NCI-H2081 (cell line): ENCODE measurements around the gene PHF20.
"Not testable (repeated sequence)": the region's sequence is repeated elsewhere in the genome, so short reads cannot be mapped to it uniquely, and the experiment has no call there.

ENCODE experiments used
- DNase-seq, 2 experiments: peaks; one replicate each; lab custom pipeline; 2025; lab: John Stamatoyannopoulos, UW

Gene PHF20

DNA sequence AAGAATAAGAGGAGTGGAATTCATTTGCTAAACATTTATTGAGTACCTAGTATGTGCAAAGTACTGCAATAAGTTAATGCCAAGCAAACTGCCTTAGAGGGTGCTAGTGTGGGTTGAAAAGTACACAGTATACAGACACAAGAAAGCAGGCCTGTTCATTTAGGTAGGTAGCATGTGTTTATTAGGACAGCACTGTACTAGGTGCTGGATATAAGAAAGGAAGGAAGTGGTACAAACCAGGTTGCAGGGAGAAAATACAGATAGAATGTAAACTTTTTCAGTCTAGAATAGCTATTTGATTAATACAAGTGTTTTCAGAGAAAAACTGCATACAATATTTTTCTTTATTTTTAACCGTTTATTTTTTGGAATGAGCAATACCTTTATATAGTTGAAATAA lies 68.1 kb downstream of the PHF20 start:
- DNase-seq: no peak

DNA sequence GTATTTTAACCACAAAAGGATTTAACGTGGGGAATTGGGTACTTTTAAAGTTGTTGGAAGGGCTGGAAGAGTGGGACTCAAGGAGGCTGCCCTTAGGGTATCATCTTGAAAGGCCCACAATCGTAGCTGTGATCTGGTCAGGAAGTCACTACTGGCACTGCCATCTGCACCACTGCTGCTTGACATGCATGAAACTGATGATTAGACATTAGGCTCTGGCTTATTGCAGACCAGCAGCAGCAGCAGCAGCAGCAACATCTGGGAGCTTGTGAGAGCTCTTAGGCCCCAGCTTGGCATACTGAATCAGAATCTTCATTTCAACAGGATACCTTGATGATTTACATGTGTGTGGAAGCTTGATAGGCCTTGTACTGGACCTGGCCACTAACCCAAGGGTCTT lies 68.6 kb downstream of the PHF20 start:
- no peak for DNase-seq

DNA sequence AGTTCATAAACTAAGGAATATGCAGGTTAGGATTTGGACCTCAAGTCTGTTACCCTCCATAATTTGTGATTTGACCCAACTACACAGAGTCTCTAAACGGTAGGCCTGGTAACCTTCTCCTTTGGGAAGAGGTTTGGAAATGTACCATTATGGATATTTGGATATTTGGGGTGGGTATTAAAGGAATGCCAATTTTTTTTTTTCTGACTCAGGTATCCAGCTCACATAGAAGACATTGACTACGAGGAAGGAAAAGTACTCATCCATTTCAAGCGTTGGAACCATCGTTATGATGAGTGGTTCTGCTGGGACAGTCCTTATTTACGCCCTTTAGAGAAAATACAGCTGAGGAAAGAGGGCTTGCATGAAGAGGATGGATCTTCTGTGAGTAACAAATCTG lies 70.5 kb downstream of the PHF20 start:
- no peak for DNase-seq

DNA sequence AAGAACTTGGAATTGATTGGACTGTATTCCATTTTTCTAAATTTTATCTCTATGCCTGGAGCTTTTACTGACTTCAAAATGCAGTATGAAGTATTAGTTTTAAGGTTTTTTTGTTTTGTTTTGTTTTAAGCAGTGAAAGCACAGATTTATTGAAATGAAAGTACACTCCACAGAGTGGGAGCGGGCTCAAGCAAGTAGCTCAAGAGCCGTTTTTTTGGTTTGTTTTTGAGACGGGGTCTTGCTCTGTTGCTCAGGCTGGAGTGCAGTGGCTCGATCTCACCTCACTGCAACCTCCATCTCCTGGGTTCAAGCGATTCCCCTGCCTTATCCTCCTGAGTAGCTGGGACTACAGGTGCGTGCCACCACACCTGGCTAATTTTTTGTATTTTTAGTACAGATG lies 72.1 kb downstream of the PHF20 start:
- DNase-seq: not testable (repeated sequence)

DNA sequence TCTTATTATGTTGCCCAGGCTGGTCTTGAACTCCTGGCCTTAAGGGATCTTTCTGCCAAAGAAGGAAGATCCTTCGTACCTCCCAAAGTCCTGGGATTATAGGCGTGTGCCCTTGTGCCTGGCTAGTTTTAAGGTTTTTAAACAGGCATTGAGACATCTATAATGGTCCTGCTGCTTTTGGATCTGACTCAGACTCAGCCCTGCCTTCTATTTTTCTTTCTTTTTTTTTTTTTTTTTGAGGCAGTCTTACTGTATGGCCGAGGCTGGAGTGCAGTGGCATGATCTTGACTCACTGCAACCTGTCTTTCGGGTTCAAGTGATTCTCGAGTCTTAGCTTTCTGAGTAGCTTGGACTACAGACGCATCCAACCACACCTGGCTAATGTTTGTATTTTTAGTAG lies 73.7 kb downstream of the PHF20 start:
- DNase-seq: no peak

DNA sequence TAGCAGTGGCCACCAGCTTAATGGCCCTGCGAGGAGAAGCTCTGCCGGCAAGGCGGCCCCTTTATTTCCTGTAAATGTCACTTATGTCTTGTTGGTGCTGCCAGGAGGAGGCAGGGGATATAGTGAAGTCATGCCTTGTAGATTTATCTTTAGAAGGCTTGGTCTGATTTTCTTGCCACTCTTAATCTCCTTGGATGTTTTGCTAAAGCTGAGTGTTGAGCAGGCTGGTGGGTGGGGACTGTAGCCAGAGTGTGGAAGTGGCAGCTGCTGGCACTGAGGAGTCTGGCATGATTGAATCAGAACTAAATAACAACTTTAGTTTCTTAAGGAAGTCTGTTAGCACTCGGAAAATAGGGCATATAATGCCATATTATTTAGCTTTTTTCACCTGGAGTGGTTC lies 77.9 kb downstream of the PHF20 start:
- no peak for DNase-seq

DNA sequence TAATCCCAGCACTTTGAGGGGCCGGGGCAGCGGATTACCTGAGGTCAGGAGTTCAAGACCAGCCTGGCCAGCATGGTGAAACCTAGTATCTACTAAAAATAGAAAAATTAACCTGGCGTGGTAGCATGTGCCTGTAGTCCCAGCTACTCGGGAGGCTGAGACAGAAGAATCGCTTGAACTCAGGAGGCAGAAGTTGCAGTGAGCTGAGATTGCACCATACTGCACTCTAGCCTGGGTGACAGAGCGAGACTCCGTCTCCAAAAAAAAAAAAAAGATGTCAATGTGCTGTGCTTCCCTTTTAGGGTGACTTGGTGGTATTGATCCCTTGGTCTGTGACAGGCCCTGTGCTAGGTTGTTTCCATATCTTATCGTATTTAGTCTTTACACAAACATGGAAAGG lies 79.8 kb downstream of the PHF20 start:
- not testable (repeated sequence) for DNase-seq

DNA sequence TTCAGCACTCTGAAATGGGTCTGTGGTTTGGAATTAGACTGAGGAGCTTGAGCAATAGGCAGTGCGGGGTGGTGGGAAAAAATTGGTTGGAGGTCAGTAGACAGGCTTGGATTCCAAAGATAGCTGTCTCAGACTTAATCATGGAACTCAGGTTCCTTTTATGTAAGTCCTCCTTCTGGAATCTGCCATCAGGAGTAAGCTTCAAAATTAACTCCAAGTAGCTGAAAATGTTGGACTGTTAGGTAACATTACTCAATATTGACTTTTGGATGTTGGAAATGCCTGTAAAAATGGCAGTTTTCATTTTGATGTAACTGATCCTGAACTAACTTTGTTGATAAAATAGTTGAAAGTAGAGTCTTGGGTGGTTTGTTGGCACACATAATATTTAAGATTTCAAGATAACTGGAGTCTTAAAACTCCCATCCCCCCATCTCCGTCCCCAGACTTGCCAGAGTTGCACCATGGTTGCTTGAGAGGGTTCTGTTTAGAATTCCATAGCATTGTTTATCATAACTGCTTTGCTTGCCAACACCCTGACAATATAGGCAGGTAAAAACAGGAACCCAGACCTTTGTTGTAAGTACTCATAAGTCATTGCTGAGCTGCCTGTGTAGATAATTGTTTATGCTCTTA lies 83.0 kb downstream of the PHF20 start:
- no peak for DNase-seq

DNA sequence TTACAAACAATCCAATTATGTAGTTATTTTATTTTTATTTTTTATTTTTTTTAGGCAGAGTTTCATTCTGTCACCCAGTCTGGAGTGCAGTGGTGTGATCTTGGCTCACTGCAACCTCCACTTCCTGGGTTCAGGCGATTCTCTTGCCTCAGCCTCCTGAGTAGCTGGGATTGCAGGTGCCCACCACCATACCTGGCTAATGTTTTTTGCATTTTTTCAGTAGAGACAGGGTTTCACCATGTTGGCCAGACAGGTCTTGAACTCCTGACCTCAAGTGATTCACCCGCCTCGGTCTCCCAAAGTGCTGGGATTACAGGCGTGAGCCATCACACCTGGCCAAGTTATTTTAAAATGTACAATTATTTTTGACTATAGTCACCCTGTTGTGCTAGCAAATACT lies 83.8 kb downstream of the PHF20 start:
- not testable (repeated sequence) for DNase-seq

DNA sequence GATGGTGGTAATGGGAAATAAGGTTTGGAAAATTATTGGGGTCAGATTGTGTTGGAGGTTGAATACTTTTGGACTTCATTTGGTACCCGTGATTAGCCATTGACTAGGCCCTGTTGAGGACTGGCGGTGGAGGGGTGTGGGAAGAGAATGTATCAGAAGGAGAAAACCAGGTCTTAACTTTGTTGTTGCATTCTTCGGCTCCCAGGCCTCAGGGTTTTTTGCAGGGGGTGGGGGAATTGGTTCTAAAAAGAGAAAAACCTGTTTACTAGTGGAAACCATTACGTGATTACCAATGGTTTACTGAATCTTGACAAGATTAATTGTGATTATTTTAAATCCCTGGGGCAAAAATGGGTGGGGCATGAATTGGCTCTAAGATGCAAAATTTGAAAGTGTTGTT lies 85.1 kb downstream of the PHF20 start:
- DNase-seq: no peak

DNA sequence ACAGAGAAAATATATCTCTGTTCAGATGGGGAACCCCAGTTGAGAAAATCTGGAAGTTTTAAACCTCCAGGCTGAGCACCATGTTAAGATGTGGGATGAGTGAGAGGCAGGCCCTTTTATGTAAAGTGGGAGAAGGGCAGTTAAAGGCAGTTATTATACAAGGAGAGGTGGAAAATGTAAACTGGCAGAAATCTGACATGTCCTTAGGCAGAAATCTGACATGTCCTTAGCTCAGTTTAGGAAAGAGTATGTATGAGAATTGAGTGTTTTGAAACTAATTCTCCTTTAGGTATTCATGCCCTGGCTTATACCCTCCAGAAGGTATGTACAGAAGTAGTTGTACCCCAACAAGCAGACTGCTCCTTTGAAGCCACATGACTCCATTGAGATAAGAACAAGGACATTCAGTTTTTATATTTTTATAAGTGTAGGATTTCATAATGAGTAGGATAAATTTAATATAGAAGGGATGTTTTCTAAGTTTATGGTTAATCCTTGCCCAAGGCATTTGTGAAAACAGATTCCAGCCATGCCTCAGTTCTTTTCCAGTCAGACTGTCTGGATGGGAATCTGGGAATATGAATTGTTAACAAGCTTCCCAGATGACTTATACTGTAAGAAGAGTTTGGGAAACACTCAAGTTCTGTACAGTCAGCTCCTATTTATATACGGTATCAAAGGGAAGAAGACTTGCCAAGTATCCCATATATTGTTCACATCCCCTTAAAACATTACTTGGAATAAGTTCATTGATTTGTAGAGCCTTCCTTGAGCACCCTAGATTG lies 94.8 kb downstream of the PHF20 start:
- no peak for DNase-seq

DNA sequence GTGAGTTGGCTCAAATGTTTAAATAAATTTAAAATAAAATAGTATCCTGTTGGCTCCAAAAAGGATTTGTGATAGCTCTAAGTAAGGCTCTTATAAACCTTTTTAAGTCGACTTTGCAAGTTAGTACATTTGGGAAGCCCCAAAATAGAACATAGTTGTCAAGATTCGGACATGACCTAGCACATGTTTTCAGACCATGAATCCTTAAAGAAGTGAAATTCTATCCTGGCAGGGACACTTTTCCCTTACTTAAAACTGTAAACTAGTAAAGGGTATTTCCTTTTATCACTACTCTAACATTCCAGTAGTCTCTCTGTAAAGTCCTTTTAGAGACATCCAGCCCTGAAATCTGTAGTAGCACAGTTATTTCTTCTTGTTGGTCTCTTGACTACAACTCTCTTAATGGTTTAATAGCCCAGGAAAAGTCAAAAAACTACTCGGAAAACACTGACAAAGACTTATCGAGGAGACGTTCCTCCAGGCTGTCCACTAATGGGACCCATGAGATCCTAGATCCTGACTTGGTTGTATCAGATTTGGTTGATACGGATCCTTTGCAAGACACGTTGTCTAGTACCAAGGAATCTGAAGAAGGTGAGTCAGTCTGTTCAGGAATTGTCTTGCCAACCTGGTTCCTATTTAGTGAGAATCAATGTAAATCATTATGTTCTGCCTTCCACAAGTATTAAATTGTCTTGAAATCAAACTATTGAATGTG lies 98.9 kb downstream of the PHF20 start:
- DNase-seq: no peak

DNA sequence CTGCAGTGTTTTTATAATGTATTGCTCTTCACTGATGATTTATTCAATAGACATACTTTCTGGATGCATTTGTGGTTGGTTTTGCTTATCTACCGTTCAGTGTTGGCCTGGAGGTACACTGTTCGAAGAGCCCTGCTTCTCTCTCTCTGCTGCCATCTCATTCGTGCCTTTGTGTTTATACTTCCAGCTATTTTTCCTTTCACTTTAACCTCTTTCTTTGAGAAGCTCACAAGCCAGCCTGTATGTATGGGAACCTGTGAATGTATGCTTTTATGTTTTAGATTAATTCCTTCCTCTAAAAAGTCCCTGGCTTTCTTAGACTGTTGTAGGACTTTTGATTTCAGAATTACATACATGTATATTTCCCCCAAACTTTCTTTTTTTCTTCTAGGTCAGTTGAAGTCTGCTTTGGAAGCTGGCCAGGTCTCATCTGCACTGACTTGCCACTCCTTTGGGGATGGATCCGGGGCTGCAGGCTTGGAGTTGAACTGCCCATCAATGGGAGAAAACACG lies 99.5 kb downstream of the PHF20 start:
- no peak for DNase-seq

DNA sequence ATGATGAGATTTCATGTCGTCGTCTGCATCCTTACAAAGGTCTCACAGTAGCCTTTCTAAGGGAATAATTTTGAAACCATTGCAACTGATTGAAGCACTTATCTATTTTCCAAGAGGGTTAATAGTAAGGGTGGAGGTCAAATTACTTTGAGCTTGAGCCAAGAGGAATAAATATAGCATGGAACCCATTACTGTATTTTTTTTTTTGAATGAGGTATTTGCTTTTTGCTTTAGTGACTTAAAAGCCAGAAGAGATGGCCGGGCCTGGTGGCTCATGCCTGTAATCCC lies 104.2 kb downstream of the PHF20 start:
- DNase-seq: no peak

DNA sequence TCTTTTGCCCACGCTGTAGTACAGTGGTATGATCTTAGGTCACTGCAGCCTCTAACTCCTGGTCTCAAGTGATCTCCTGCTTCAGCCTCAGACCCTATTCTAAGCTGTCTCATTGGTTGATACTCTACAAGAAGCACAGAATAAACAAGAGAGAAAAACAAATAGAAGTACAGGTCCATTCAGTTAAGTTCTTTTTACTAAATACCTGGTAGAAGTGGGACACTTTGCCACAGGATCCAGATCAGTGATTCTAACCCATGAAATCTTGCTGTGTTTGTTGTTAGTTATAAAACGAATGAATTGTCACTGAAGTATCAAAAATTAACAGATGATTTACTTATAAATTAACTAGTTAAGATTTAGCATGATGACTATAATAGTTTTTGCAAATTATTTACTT lies 105.8 kb downstream of the PHF20 start:
- DNase-seq: no peak

DNA sequence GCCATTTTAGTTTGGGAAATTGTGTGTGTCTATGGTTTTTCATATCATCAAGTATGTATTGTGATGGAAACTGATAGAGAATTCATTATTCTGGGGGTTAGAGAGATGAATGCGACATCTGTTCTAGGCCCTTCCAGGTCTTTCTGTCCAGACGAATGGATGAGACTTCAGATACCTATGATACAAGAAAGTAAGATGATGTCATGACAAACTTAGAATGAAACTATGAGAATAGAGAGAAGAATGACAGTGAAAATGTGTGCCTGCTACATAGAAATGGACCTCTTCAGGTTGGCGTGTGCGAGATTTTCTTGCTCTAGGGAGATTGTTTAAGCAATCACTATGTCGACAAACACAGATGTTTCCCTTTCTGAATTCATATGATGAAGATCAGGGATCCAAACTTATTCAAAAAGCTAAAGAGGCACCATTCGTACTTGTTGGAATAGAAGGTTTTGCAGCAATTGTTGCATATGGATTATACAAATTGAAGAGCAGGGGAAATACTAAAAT lies 106.4 kb downstream of the PHF20 start:
- no peak for DNase-seq

DNA sequence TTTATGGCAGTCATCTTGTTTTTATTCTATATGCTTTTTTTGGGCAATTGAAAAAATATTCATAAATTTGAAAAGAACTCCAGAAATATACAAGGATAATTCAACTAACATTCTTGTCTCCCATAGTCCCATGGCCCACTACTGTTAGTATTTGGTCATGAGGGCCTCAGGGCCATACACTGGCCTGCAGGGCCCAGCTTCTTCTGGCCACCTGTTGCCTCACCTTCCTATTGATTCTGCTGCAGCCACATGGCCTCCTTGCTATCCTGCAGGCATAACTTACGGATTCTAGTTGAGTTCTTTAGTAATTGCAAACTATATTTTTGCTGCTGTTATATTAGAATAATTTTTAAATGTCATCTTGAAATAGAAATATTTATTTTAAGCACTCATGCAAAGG lies 109.9 kb downstream of the PHF20 start:
- DNase-seq: no peak

DNA sequence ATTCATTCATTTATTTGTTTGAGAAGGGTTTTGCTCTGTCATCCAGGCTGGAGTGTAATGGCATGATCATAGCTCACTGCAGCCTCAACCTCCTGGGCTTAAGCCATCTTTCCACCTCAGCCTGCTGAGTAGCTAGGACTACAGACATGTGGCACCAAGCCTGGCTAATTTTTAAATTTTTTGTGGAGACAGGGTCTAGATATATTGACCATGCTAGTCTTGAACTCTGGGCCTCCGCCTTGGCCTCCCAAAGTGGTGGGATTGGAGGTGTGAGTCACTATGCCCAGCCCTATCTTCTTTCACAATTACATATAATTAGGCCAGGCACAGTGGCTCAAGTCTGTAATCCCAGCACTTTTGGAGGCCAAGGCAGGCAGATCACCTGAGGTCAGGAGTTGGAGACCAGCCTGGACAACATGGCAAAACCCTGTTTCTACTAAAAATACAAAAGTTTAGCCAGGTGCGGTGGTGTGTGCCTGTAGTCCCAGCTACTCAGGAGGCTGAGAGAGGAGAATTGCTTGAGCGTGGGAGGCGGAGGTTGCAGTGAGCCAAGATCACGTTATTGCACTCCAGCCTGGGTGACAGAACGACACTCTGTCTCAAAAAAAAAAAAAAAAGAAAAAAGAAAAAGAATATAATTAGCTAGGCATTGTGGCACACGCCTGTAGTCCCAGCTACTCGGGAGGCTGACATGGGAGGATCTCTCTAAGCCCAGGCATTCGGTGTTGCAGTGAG lies 110.8 kb downstream of the PHF20 start:
- not testable (repeated sequence) for DNase-seq

DNA sequence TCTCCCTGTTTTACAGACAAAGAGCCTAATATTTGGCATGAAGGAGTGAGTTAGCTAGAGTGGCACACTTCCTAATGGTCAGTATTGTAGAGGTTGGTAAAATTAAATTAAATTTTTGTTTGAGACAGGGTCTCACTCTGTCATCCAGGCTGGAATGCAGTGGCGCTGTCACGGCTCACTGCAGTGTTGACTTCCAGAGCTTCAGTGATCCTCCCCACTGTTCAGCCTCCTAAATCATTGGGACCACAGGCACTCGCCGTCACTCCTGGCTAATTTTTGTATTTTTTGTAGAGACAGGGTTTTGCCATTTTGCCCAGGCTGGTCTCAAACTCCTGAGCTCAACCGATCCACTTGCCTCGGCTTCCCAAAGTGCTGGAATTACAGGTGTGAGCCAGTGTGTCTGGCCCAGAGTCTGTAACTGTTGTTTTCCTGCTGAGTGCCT lies 111.5 kb downstream of the PHF20 start:
- DNase-seq: no peak

DNA sequence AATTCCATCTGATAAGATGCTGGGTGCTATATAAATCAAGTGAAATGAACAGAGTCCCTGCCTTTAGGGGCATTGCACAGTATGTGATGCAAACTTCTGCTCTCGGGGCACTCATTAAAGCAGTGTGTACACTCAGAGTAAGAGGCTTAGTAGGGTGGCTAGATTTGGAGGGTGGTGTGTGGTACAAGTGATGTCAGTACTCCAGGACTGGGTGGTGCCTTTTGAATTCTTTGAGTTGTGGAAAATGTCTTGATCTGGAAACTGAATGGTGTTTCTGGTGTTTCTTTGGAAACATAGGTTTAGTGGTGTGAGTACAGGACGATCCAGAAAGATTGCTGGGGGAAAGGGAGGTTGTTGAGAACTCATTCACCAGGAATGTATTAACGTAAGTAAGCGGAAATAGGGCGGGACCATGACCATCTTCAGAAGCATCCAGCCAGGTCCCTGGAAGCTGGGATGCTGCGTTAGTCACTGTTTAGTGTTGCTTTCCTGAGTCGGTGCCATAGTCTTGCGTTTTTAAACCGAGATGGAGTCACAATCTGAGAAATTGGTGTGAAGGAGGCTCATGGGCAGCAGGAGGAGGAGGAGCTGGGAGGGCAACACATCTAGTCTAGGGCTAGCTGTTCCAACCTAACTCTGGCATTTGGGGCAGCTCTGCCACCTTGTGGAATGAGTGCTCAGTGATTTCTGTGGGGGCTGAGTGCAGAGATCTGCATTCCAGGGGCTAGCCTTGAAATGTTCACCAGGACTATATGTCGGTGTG lies 112.1 kb downstream of the PHF20 start:
- peak; percentile 42 to 69 for DNase-seq

DNA sequence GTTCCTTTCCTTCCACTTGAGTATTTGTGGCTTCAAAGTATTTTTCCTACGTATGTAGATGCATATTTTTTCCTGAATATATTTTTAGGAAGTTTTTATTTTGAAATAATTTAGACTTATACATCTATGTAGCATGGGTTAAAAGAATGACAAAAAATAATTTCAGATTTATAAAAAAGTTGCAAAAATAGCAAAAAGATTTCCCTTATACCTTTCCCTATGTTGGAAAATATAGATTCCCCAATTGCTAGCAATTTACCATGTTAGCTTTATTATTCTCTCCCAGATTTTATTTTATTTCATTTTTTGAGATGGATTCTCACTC lies 112.7 kb downstream of the PHF20 start:
- no peak for DNase-seq

DNA sequence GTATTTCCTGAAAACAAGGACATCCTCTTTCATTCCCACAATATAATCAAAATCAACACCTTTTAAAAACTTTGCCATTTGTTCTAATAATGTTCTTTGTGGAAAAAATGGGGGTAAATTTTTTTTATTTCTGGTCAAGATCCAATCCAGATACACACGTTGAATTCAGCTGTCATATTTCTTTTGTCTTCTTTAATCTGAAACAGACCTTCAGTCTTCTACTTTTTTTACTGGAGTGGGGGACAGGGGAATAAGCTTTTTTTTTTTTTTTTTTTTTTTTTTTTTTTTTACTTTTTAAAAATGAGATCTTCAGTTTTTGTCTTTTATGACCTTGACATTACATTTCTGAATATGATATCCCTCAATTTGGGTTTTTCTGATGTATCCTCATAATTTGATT lies 113.4 kb downstream of the PHF20 start:
- no peak for DNase-seq
